Left hindlimb (tissue), 1 donor: ENCODE results near the gene CTAGE6.
"Not testable (repeated sequence)": the region's sequence is repeated elsewhere in the genome, so short reads cannot be mapped to it uniquely, and the experiment has no call there.

Source experiments
- DNase-seq: peaks from one replicate; pipeline ENCODE4 v3.0.0-alpha.2; 2018

The CTAGE6 gene

GRCh38 chr7:143757596-143757995 is at the start of gene CTAGE6:
Gene CTAGE6, minus strand, starts transcription at chr7:143757696. Its CDS starts 38 bp downstream, at chr7:143757658.
- DNase-seq, result not testable (repeated sequence)

GRCh38 chr7:143806664-143807071 is 49.2 kb upstream of the CTAGE6 start:
- not testable (repeated sequence) for DNase-seq

- DNase-seq, result not testable (repeated sequence)
Observed at GRCh38 chr7:143797896-143798290, 40.4 kb upstream of the CTAGE6 start.

- not testable (repeated sequence) for DNase-seq
Observed at GRCh38 chr7:143797119-143797895, 39.8 kb upstream of the CTAGE6 start.

- DNase-seq, result not testable (repeated sequence)
Observed at GRCh38 chr7:143795653-143796052, 38.2 kb upstream of the CTAGE6 start.

- DNase-seq, result not testable (repeated sequence)
Observed at GRCh38 chr7:143792633-143793032, 35.1 kb upstream of the CTAGE6 start.

GRCh38 chr7:143785415-143786182 is 28.1 kb upstream of the CTAGE6 start:
- not testable (repeated sequence) for DNase-seq

- not testable (repeated sequence) for DNase-seq
Observed at GRCh38 chr7:143779591-143779990, 22.1 kb upstream of the CTAGE6 start.

GRCh38 chr7:143772738-143773468 is 15.4 kb upstream of the CTAGE6 start:
- not testable (repeated sequence) for DNase-seq

GRCh38 chr7:143767531-143767930 is 10.0 kb upstream of the CTAGE6 start:
- not testable (repeated sequence) for DNase-seq

- not testable (repeated sequence) for DNase-seq
Observed at GRCh38 chr7:143765678-143766077, 8.2 kb upstream of the CTAGE6 start.

- DNase-seq, result not testable (repeated sequence)
Observed at GRCh38 chr7:143763065-143763464, 5.6 kb upstream of the CTAGE6 start.

- DNase-seq, result not testable (repeated sequence)
Observed at GRCh38 chr7:143745340-143745739, 12.2 kb downstream of the CTAGE6 start.

GRCh38 chr7:143737037-143737819 is 20.3 kb downstream of the CTAGE6 start:
- DNase-seq, result not testable (repeated sequence)

- DNase-seq, result no peak
Observed at GRCh38 chr7:143735962-143736361, 21.5 kb downstream of the CTAGE6 start.

- no peak for DNase-seq
Observed at GRCh38 chr7:143733876-143734275, 23.6 kb downstream of the CTAGE6 start.

GRCh38 chr7:143728333-143728862 is 29.1 kb downstream of the CTAGE6 start:
- DNase-seq, result no peak

GRCh38 chr7:143727561-143727960 is 29.9 kb downstream of the CTAGE6 start:
- not testable (repeated sequence) for DNase-seq

- not testable (repeated sequence) for DNase-seq
Observed at GRCh38 chr7:143726143-143726542, 31.4 kb downstream of the CTAGE6 start.

- DNase-seq, result not testable (repeated sequence)
Observed at GRCh38 chr7:143720335-143720734, 37.2 kb downstream of the CTAGE6 start.

GRCh38 chr7:143715543-143716193 is 41.8 kb downstream of the CTAGE6 start:
- DNase-seq, result not testable (repeated sequence)
